Esophagus muscularis mucosa (tissue), 3 donors: ENCODE data around the gene CCR3.

Experiments used
- POLR2A ChIP-seq: fragments of 450-650 bp; IDR thresholded peaks from one replicate; pipeline ENCODE4 v1.6.1; 2017; ENCODE audit warnings: antibody characterized with exemption, moderate library complexity, mild to moderate bottlenecking, low read depth
- POLR2AphosphoS5 ChIP-seq, 2 donors: sonication (generic); formaldehyde crosslinking; IDR thresholded peaks; one replicate each; pipeline ENCODE4 v1.6.1; 2017; ENCODE audit warnings: antibody characterized with exemption in 2 of 2
- TF ChIP-seq, protein P1 (sequence below), 3 experiments: fragments of 200-600 bp in 2 of 3; fragments of 450-650 bp in 1 of 3; sonication (generic) in 2 of 3; IDR thresholded peaks; one replicate each; pipeline ENCODE4 v1.5.1; 2017 to 2019; ENCODE audit warnings: antibody characterized with exemption in 3 of 3, mild to moderate bottlenecking in 2 of 3, moderate library complexity in 1 of 3

DNA sequence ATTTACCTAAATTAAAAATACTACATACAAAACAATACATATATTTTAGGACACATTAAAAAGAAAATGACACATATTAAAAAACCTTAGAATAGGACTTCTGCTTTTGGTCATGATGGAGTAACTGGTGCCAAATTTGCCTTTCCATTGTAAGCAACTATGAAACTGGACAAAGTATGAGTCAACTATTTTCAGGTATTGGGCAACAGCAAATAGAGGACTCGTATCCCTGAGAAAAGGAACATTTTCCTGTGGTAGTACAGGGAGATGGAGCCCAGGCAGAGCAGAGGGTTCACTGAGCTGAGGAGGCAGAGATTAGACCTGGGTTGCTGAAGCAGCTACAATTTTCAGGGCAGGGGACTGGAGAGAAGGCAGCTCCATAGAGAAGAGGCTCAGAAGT, 48.8 kb upstream of the CCR3 start:
- TF ChIP-seq POLR2A (no peak), POLR2AphosphoS5 (IDR thresholded peaks at IDR 0.05) (no peak)
- TF ChIP-seq, protein P1, sequence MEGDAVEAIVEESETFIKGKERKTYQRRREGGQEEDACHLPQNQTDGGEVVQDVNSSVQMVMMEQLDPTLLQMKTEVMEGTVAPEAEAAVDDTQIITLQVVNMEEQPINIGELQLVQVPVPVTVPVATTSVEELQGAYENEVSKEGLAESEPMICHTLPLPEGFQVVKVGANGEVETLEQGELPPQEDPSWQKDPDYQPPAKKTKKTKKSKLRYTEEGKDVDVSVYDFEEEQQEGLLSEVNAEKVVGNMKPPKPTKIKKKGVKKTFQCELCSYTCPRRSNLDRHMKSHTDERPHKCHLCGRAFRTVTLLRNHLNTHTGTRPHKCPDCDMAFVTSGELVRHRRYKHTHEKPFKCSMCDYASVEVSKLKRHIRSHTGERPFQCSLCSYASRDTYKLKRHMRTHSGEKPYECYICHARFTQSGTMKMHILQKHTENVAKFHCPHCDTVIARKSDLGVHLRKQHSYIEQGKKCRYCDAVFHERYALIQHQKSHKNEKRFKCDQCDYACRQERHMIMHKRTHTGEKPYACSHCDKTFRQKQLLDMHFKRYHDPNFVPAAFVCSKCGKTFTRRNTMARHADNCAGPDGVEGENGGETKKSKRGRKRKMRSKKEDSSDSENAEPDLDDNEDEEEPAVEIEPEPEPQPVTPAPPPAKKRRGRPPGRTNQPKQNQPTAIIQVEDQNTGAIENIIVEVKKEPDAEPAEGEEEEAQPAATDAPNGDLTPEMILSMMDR (IDR thresholded peaks at IDR 0.05): no peak
